HG03565 (cell line): ENCODE data around the gene ASCC3.
"Not testable (repeated sequence)": the region's sequence is repeated elsewhere in the genome, so short reads cannot be mapped to it uniquely, and the experiment has no call there.

Experiments
- ATAC-seq: cut with Tn5 transposase; IDR thresholded peaks from one replicate; pipeline ENCODE4 v1.9.1; 2021; ENCODE audit warnings: mild to moderate bottlenecking, moderate library complexity; ENCODE audit not compliant: unreplicated experiment

ASCC3 gene

DNA sequence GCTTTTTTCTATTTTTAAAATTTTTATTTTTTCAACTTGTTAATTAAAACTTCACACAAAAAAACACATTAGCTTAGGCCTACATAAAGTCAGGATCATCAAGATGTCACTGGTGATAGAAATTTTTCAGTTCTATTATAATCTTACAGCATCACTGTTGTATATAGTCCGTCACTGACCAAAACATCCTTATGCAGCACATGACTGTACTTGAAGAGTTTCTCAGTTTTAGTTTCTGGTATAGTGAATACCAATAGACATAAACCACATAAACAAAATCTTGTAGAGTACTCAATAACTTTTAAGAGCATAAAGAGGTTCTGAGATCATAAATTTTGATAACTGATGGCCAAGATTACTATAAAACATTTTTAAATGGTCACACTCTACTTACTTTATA, 71.8 kb downstream of the ASCC3 start:
- peak; percentile 65 for ATAC-seq

GRCh38 chr6:100808638-100809275, 72.4 kb downstream of the ASCC3 start:
- ATAC-seq: no peak

DNA sequence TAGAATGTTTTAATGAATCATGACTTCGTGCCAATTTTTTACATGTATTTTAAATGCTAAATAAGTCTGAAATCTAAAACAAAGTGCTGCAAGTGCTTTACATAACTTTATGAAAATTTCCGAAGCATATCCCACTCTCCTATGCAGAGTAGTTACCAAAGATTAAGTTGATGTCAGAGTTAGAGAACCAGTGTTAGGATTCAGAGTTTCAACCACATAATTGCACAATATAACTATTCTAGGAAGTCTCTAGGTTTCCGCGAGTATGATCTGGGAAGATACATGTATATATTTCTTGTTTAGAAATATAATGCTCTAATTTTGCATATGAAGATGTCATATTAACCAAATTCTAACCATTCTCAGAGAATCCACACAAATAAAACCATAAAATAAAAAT, 74.8 kb downstream of the ASCC3 start:
- ATAC-seq: no peak

DNA sequence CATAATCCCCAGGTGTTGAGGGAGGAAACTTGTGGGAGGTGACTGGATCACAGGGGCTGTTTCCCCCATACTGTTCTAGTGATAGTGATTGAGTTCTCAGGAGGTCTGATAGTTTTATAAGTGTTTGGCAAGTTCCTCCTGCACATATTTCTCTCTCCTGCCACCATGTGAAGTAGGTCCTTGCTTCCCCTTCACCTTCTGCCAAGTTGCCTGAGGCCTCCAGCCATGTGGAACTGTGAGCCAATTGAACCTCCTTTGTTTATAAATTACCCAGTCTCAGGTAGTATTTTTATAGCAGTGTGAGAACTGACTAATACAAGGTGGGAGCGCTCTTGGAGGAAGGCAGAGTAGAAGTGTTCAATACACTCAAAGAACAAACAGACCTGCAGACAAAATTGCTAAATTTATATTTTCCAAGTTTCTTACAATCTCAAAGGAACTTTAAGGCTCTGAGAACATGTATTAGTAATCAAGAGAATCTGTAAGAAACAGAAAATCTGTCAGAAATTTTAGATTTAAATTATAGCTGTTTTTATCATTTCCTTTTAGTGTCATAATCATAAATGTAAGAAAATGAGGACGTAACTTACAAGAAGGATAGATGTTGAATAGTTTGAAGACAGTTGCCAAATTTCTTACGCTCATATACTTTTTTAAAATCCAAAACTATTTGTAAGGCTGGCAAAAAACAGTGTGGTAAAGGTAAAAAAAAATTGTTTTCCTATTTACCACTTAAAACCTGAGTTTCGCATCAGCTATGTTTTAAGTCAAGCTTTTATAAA, 77.7 kb downstream of the ASCC3 start:
- no peak for ATAC-seq

GRCh38 chr6:100801036-100801435, 80.1 kb downstream of the ASCC3 start:
- ATAC-seq: no peak

DNA sequence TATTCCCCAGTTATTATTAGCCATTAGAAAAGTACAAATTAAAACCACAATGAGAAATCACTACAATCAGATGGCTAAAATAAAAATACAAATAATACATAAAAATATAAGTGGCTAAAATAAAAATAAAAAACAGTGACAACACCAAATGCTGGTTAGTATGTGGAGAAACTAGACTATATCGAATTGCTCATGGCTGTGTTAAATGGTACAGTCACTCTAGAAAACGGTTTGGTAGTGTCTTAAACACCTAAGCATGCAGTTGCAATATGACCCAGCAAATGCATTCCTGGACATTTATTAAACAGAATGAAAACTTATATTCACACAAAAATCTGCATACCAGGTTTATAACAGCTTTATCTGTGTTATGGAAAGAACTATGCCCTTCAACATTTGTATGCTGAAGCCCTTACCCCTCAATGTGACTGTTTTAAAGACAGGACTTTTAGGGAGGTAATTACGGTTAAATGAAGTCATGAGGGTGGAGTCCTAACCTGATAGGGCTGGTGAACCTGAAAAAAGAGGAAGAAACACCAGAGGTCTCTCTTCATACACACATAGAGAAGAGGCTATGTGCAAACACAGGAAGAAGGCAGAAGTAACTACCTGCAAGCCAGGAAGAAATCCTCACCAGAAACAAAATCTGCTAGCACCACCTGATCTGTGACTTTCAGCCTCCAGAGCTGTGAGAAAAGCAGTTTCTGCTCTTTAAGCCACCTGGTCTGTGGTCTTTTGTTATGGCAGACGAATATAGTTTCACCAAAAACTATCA, 84.9 kb downstream of the ASCC3 start:
- peak; percentile 93 for ATAC-seq

DNA sequence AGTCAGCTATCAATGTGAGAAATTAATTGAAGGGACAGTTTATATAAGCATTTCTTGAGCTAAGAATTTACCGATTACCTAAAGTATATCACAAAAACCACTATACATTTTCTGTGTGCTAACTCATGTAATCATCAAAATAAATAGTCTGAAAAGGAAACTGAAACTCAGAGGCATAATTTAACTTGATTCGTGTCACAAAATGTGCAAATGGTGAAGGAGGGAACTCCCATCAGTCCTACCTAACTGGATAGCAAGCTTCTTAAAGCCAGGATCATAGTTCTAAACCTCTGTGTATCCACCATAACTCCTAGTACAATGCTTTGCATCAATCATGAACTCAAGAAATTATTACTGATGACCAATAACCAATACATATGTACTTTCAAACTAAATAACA, 91.0 kb downstream of the ASCC3 start:
- ATAC-seq: no peak

GRCh38 chr6:100785982-100786381, 95.1 kb downstream of the ASCC3 start:
- no peak for ATAC-seq

GRCh38 chr6:100780648-100781047, 100.5 kb downstream of the ASCC3 start:
- no peak for ATAC-seq

GRCh38 chr6:100775667-100776066, 105.5 kb downstream of the ASCC3 start:
- no peak for ATAC-seq

DNA sequence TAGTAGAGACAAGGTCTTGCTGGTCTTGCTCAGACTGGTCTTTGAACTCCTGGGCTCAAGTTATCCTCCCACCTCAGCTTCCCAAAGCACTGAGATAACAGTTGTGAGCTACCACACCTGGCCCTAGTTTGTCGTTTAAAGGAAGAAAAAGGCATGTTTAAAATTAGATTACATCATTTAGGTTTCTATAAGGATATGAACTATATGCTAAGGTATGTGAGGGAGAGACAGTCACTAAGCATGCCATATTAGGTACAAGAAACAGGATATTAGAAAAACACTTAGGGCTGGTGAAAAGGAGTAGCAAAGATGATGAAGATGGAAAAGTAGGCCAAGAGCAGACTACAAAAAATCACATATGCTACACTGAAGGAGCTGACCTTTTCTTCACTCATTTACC, 106.4 kb downstream of the ASCC3 start:
- ATAC-seq: no peak

- no peak for ATAC-seq
These were observed 112.2 kb downstream of the ASCC3 start for GRCh38 chr6:100768816-100769351.

- no peak for ATAC-seq
These were observed 117.4 kb downstream of the ASCC3 start for GRCh38 chr6:100763617-100764241.

DNA sequence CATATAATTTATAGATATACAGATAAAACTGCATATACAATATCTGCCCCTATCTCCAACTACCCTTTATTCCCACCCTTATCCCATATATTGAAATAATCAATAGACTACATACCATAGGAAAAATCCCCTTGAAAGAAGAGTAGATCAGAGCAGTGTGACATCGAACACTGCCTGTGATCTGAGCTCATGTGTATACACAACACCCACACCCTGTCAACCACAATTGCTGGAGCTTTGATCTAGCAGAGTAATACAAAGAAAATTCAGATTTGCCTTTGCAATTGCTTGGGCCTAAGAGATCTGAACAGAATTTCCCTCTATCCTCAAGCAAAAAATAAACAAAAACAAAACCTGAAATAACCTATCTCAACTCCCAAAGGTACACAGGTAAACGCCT, 119.3 kb downstream of the ASCC3 start:
- ATAC-seq: no peak

GRCh38 chr6:100758386-100758785, 122.7 kb downstream of the ASCC3 start:
- ATAC-seq: not testable (repeated sequence)

DNA sequence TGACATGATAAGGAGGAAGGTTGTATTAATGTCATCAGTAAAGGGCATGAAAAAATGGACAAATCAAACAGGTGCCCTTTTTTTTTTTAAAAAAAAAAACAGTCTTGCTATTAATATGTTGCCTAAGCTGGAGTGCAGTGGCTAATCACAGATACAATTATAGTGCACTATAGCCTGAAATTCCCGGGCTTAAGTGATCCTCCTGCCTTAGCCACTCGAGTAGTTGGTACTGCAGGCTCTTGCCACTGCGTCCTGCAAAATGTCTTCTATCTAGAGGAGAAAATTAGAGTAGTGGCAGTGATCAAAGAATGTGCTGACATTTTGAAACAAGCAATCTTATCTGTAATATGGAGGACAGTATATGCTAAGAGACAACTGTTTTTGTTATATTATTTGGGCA, 127.7 kb downstream of the ASCC3 start:
- ATAC-seq: no peak

GRCh38 chr6:100751590-100751989, 129.5 kb downstream of the ASCC3 start:
- ATAC-seq: no peak

- no peak for ATAC-seq
These were observed 135.6 kb downstream of the ASCC3 start for GRCh38 chr6:100745419-100746041.

- no peak for ATAC-seq
These were observed 140.7 kb downstream of the ASCC3 start for GRCh38 chr6:100740439-100740838.

GRCh38 chr6:100737720-100738119, 143.4 kb downstream of the ASCC3 start:
- not testable (repeated sequence) for ATAC-seq

GRCh38 chr6:100731411-100731810, 149.7 kb downstream of the ASCC3 start:
- ATAC-seq: no peak
